ENCODE results near the gene TENM4. TPM values are rescaled to one million over a fixed set of nuclear protein-coding genes. Genes with fewer than 3 reads are reported as not detected.

Gene TENM4
- total RNA-seq, 2 experiments from 2014 or later, result not detected

DNA sequence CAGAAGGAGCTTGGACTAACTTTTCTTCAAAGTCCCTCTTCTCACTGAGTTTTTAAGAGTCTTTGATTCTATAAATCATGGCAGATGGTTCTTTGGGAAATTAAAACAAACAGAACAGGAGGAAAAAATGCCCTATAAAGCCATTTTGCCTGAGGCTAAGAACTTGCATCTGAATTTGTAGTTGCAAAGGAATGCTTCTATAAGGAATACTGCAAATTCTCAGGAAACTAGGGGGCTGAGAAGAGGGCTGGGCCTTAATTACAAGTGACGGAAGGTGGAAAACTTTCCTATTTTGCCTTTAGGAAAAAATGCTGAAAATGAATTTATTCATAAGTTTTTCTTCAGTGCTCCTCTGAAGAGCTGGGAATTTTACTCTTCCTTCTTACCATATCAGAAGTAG lies 776.2 kb downstream of the TENM4 start:
- no peaks in the 10 kb centered on the region for H3K9me3 Mint-ChIP-seq
- no peak for DNase-seq
- no peak overlapping the region for H3K4me3 Mint-ChIP-seq
- no peak overlapping the region for H3K27ac Mint-ChIP-seq
- H3K4me1 Mint-ChIP-seq, result no peaks in the 10 kb centered on the region
- no peaks in the 10 kb centered on the region for H3K36me3 Mint-ChIP-seq
- H3K27me3 Mint-ChIP-seq, result peaks cover 17% of the 10 kb centered on the region

DNA sequence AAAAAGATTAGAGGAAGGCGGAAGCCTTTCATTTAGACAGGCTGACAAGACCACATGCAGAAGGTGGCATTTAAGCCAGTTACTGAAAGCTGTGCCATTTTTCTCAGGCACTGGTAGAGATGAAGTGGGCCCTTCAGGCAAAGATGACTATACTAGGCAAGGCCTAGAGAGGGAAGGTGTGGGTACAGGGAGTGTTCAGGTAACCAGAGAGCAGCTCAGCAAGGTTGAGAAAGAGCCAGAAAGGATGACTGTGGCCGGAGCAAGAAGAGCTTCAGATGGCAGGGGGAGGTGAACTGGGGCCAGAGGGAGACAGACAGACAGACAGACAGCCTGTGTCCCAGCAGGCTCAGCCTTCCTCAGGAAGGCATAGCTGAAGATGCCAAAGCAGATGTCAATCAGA lies 778.0 kb downstream of the TENM4 start:
- H3K9me3 Mint-ChIP-seq, result no peaks in the 10 kb centered on the region
- H3K4me3 Mint-ChIP-seq, result no peak overlapping the region
- DNase-seq, result no peak
- H3K4me1 Mint-ChIP-seq, result no peaks in the 10 kb centered on the region
- H3K27ac Mint-ChIP-seq, result no peak overlapping the region
- H3K27me3 Mint-ChIP-seq, result peaks cover 13% of the 10 kb centered on the region
- H3K36me3 Mint-ChIP-seq, result no peaks in the 10 kb centered on the region

DNA sequence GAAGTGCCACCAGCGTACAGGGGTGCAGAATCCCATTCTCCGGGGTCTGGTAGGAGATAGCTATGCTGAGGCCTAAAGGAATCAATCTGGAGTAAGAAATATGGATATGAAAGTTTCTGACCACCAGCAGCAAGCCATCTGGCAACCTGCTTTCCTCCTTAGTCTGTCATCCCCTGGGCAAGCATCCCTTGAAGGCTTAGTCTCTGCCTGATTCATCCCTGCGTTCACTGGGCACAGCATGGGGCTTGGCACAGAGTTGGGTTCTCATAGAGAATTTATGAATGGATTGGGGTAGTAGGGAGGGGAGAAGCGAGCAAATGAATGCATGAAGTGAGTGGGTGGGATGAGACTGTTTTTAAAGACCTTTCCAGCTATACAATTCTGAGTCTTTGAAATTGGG lies 780.4 kb downstream of the TENM4 start:
- H3K9me3 Mint-ChIP-seq, result no peaks in the 10 kb centered on the region
- no peaks in the 10 kb centered on the region for H3K36me3 Mint-ChIP-seq
- H3K4me1 Mint-ChIP-seq, result no peaks in the 10 kb centered on the region
- H3K27ac Mint-ChIP-seq, result no peak overlapping the region
- no peak for DNase-seq
- no peak overlapping the region for H3K4me3 Mint-ChIP-seq
- H3K27me3 Mint-ChIP-seq, result peaks cover 13% of the 10 kb centered on the region

DNA sequence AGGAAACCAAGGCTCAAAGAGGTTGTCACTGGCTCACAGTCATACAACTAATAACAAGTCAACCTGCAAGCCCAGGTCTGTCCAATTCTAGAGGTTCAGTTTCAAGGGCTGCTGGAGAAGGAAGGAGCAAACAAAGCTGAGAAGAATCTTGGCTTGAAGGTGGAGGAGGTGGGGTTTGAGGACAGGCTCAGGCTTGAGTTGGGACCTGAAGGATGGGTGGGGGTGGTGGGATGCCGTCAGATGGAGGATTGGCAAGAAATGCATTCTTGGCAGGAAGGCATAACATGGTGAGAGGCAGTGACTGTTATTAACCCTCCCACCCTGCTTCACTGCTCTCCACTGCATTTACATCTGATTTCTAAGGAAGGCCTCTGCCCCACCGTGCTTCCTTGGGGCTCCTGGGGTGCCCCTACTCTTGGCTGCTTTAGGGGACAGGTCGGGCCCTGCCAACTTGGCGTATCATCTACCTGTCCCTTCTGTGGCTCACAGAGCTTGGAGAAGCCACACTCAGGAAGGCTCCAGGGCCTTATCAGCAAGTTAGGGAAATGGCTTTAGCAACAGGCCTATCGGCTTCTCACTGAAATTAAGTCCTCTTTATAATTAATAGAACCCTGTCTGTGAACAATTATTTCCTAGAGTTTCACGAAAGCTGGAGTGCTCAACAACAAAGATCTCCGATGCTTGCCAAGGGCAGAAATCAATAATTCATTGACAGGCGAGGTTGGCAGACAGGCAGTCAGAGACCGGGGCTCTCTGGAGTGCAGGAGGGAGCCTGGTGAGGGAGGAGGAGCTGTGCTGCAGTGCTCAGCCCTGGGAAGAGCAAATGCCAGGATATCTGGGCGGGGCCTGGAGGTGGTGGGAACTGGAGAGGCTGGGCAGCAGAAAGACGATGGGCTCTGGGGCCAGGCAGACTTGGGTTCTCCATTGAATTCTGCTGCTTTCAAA lies 781.2 kb downstream of the TENM4 start:
- Mint-ChIP-seq H3K27ac (no peak overlapping the region), H3K27me3 (peaks cover 13% of the 10 kb centered on the region), H3K4me1 (peaks cover 4% of the 10 kb centered on the region), H3K36me3 (no peaks in the 10 kb centered on the region), H3K9me3 (no peaks in the 10 kb centered on the region), H3K4me3 (no peak overlapping the region)
- no peak for DNase-seq

DNA sequence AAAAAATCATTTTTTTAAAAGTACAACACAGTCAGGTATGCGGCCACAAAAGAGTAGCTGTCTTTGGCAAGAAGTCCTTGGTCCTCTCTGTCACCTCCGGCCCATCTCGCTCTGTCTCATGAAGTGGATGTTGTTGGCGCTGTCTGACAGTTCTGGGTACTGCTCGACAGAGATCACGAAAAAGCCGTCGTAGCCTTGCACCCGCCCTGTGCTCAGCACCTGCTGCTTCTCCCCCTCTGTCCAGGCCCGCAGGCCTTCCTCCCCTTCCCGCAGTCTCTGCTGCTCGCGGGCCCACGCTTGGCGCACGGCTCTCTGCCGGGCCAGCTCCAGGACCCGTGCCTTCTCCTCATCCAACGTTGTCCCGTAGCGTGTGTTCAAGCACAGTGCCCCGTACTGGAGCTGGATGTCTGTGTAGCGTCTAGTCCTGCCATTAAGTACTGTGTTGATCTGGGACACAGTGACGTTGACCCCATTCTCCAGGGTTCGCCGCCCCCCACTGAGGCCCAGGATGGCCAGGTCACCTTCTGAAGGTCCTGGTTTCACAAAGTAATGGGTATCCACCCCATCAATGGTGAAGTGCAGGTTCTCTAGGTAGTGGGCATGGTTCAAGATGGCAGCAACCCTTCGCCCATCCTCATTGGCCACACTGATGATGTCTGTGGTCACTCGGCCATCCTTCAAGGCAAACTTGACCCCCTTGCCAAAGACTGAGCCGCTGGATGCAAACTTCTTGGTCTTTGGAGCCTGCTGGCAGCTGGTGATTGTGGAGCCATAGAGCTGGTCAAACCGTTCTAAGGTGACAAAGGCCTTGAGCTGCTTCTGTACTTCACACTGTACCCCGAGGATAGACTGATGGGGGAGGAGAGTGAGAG lies 782.6 kb downstream of the TENM4 start:
- H3K27me3 Mint-ChIP-seq, result peaks cover 10% of the 10 kb centered on the region
- H3K9me3 Mint-ChIP-seq, result no peaks in the 10 kb centered on the region
- no peaks in the 10 kb centered on the region for H3K36me3 Mint-ChIP-seq
- H3K4me3 Mint-ChIP-seq, result no peak overlapping the region
- peaks cover 12% of the 10 kb centered on the region for H3K4me1 Mint-ChIP-seq
- no peak overlapping the region for H3K27ac Mint-ChIP-seq
- DNase-seq, result no peak

DNA sequence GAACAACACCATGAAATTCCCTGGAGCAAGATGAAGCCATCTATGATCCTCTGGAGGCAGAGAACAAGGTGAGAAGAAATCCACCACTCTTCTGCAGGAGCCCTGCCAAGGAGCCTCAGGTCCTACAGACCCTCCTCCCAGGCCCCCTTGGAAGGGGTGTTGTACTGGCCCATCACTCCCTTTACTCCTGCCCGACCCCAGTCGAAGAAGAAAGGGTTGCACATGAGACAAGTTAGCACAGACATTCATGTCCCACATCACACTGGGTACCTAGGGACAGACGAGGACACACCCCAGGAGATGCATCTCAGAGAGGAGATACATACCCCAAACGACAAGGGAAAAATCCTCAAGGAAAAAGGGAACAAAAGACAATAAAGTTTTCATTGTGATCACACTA lies 783.4 kb downstream of the TENM4 start:
- Mint-ChIP-seq H3K27me3 (peaks cover 10% of the 10 kb centered on the region), H3K9me3 (no peaks in the 10 kb centered on the region), H3K4me1 (peaks cover 17% of the 10 kb centered on the region), H3K4me3 (no peak overlapping the region), H3K36me3 (no peaks in the 10 kb centered on the region), H3K27ac (no peak overlapping the region)
- no peak for DNase-seq

DNA sequence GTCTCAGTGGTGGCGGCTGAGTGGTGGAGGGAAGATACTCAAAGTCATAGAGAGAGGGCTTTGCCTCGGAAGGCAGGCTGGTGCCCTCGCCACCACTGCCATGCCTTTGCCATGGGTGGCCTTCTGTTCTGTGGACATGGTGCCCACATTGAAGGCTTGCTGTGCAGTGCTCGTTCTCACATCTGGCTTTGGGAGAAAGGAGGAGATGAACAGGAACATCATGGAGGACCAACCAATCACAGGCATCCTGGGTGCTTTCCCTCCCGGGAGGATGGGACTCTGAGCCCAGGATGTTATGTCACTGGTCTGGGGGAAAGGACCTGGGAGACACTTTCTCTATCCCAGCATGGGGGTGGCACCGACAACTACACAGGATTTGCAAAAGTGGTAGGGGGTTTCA lies 783.8 kb downstream of the TENM4 start:
- Mint-ChIP-seq H3K4me1 (peaks cover 21% of the 10 kb centered on the region), H3K4me3 (no peak overlapping the region), H3K9me3 (no peaks in the 10 kb centered on the region), H3K27me3 (peaks cover 9% of the 10 kb centered on the region), H3K36me3 (no peaks in the 10 kb centered on the region), H3K27ac (no peak overlapping the region)
- DNase-seq, result no peak

DNA sequence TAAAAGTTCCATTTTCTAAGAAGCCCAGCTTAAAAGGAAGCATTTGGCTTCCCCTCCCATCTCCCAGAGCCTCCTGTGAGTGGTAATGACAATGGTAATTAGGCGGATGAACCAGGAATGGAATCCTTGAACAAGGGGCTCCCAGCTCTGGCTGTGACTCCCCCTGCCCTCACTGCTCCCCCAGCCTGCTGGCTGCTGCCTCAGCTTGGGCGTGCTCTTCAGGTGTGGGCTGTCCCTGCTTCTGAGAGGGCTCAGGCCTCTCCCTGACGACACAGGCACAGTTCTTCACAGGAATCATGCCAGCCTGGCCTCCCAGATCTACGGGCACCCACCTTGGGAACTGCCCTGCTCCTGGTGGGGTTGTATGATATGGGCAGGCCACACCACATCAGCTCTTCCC lies 784.5 kb downstream of the TENM4 start:
- no peak overlapping the region for H3K27ac Mint-ChIP-seq
- DNase-seq, result no peak
- no peak overlapping the region for H3K4me3 Mint-ChIP-seq
- no peaks in the 10 kb centered on the region for H3K9me3 Mint-ChIP-seq
- H3K27me3 Mint-ChIP-seq, result peaks cover 4% of the 10 kb centered on the region
- H3K4me1 Mint-ChIP-seq, result peaks cover 28% of the 10 kb centered on the region
- no peaks in the 10 kb centered on the region for H3K36me3 Mint-ChIP-seq

DNA sequence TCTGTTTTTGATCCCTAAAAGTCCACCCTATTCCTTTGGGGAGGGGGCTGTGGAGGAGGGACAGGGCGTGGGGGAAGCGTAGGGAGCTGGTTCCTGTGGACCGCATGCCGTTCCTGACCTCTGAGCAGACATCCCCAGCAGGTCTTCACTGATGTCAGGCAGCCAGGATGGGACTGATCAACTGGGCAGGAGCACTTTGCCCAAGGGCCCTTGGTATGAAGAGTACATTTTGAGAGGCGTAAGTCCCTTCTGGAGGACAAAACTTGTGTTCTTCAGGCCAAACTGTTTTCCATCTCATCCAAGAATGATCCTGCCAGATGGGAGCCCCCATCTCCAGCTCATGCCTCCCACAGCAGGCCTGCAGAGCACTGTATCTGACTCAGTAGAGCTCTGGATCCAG lies 785.3 kb downstream of the TENM4 start:
- Mint-ChIP-seq H3K4me3 (no peak overlapping the region), H3K36me3 (no peaks in the 10 kb centered on the region), H3K9me3 (no peaks in the 10 kb centered on the region), H3K27ac (no peak overlapping the region), H3K27me3 (peaks cover 4% of the 10 kb centered on the region), H3K4me1 (peaks cover 34% of the 10 kb centered on the region)
- no peak for DNase-seq

DNA sequence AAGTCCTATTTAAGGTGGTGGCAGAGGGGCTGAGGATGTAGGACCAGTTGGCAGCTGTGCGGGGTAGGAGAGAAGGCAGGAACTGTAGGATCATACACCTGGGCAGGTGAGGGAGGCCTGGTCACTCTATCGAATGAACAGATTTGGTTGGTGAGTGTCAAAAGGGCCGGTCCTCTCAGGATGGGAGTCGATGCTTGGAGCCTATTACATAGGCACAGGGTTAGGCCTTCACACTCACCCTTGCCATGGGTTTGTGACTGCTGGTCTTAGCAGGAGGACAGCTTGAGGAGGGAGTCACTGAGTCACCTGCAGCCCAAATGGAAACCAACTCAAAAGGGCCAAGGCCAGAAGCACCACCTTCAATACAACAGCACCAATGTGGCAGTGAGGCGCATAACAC lies 786.0 kb downstream of the TENM4 start:
- Mint-ChIP-seq H3K27ac (no peak overlapping the region), H3K9me3 (no peaks in the 10 kb centered on the region), H3K4me3 (no peak overlapping the region), H3K4me1 (peaks cover 34% of the 10 kb centered on the region), H3K36me3 (no peaks in the 10 kb centered on the region), H3K27me3 (peaks cover 2% of the 10 kb centered on the region)
- DNase-seq, result no peak

DNA sequence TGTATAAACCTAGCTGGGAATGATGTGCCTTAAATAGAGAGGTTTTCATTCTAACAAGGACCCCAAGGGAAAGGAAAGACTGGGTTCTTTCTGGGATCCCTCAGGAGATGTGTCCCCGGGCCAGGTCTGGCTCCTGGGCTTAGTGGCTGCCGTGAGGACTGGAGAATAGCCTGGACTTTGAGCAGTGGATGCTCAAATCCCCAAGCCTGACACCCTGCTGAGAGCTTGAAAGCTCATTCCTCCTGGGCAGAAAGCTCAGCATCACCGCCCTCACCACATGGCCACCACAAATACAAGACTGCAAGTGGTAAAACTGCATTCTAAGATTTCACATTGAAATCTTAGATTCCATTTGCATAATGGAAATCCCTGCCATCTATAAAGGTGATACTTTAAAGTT lies 786.8 kb downstream of the TENM4 start:
- Mint-ChIP-seq H3K27ac (no peak overlapping the region), H3K4me3 (no peak overlapping the region), H3K4me1 (peaks cover 38% of the 10 kb centered on the region), H3K27me3 (no peaks in the 10 kb centered on the region), H3K9me3 (no peaks in the 10 kb centered on the region), H3K36me3 (no peaks in the 10 kb centered on the region)
- DNase-seq, result peak; percentile 19

DNA sequence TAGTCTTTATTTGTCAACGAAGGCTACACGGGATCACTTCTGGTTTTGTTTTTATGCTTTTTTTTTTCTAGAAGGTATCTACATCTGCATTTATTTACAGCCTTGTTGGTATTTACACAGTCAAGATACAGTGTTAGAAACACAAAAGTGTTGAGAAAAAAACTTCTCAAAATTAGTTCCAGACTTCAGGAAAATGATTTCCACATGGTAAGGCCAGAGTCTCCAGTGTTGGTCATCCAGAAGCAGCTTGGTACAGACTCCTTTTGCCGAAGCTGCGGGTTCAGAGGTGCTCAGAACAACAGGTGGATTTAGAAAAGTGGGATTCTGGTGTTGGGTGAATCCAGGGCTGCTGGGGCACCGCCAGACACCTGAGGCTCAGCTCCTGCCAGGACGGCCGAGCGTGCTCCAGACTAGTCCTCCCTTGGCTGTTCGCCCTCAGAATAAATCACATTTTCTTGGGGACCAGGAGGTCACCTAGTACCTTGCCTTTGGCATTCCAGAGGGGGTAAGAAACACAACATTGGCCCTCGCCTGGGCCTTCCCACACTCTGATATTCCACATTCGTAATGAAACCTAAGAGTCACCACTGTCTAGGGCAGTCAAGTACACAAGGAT lies 787.4 kb downstream of the TENM4 start:
- no peak for DNase-seq
- Mint-ChIP-seq H3K4me3 (no peak overlapping the region), H3K4me1 (peaks cover 41% of the 10 kb centered on the region), H3K36me3 (no peaks in the 10 kb centered on the region), H3K9me3 (no peaks in the 10 kb centered on the region), H3K27ac (no peak overlapping the region), H3K27me3 (no peaks in the 10 kb centered on the region)

DNA sequence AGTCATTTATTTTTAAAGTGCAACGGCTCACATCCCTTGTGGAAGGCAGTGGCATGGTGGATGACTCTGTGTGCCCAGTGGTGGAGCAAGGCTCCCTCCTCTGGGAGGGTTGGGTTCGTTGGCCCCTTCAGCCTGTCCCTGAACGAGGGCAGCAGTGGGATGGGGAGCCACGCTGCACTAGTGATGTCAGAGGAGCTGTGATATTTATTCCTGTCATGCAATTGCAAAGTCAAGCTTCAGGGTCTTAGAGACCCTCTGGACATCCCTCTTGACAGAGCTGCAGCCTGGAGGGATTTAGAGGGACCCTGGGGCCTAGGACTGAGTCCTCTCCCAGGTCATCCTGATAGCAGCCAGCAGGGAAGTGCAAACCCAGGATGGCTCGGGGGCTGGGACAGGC lies 788.0 kb downstream of the TENM4 start:
- no peak overlapping the region for H3K4me3 Mint-ChIP-seq
- no peak for DNase-seq
- H3K27me3 Mint-ChIP-seq, result no peaks in the 10 kb centered on the region
- H3K27ac Mint-ChIP-seq, result no peak overlapping the region
- no peaks in the 10 kb centered on the region for H3K36me3 Mint-ChIP-seq
- peaks cover 41% of the 10 kb centered on the region for H3K4me1 Mint-ChIP-seq
- no peaks in the 10 kb centered on the region for H3K9me3 Mint-ChIP-seq

DNA sequence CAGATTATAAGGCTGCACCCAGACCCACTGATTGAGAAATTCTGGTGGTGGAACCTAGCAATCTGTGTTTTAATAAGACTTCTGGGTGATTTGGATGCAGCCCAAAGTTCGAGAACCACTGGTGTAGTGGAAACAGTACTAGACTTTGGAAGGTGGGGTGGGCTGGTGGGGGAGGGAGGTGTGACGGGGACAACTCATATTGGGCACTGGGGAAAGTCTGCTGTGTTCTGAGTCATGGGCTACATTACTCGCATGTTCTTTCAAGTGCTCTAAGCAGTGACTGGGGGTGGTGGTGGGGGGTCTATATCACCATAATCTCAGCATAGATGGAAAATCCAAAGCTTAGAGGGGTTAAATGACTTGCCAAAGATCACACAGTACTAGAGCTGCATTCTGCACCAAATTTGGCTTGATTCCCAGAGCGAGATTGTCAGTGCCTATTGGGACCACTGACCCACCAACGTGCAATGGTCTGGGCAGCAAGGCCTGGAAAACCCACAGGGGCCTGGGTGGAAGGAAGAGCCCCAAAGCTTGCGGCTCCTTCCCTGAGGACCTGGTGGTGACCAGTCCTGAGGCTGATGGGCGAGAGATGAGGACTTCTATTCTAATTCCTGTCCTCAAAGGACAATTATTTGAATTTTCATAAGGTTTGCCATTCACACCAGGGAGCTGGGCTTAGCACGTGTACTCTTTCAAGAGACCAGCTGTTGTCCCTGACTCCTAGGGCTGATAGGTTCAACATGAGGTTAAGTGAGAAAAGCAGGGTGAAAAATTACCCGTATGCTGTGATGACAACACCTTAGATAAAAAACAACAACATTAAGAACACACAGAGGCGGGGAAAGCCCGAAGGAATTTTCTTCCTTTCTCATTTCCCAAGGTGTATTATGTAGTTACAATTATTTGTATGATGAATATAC lies 788.6 kb downstream of the TENM4 start:
- no peak overlapping the region for H3K4me3 Mint-ChIP-seq
- H3K27me3 Mint-ChIP-seq, result no peaks in the 10 kb centered on the region
- H3K4me1 Mint-ChIP-seq, result peaks cover 41% of the 10 kb centered on the region
- H3K9me3 Mint-ChIP-seq, result no peaks in the 10 kb centered on the region
- peak; percentile 41 for DNase-seq
- H3K36me3 Mint-ChIP-seq, result no peaks in the 10 kb centered on the region
- peak overlapping the region; percentile 86 for H3K27ac Mint-ChIP-seq

Data from activated naive CD8-positive, alpha-beta T cell treated with anti-CD3 and anti-CD28 coated beads for 36 hours (primary cell).